Psoas muscle (tissue), 8 donors: ENCODE results near the gene SLC44A1. TPM values are rescaled to one million over a fixed set of nuclear protein-coding genes. Genes with fewer than 3 reads are reported as not detected.
A peak's percentile ranks its signal among the peaks of the same experiment; 100 is the strongest.

Experiments
- ATAC-seq, 4 donors: fragments of 200-7000 bp; cut with Tn5 transposase; one replicate each; pipeline ENCODE4 v1.9.1; 2020; ENCODE audit warnings: moderate library complexity in 3 of 4, mild to moderate bottlenecking in 2 of 4
- DNase-seq, 2 donors: peaks; one replicate each; pipeline ENCODE4 v3.0.0-alpha.2; 2020
- H3K27ac ChIP-seq: fragments of 200-600 bp; one replicate; pipeline ENCODE4 v1.8.0; 2022
- H3K27me3 ChIP-seq, 3 donors: fragments of 200-600 bp in 1 of 3; one replicate each; pipeline versions ENCODE4 v1.6.1 to v1.8.0; 2013 to 2022; ENCODE audit warnings: low read length in 2 of 3, mild to moderate bottlenecking in 2 of 3, moderate library complexity in 1 of 3; ENCODE audit not compliant: insufficient read depth in 3 of 3
- H3K36me3 ChIP-seq, 2 donors: fragments of 200-600 bp in 1 of 2; one replicate each; pipeline versions ENCODE4 v1.6.1 to v1.8.0; 2013 to 2022; ENCODE audit warnings: low read depth in 1 of 2, mild to moderate bottlenecking in 1 of 2, moderate library complexity in 1 of 2; ENCODE audit not compliant: insufficient read depth in 1 of 2
- H3K4me1 ChIP-seq: fragments of 200-600 bp; one replicate; pipeline ENCODE4 v1.8.0; 2022
- H3K4me3 ChIP-seq: fragments of 200-600 bp; one replicate; pipeline ENCODE4 v1.8.0; 2022; ENCODE audit warnings: mild to moderate bottlenecking
- H3K9me3 ChIP-seq: fragments of 200-600 bp; one replicate; pipeline ENCODE4 v1.8.0; 2022
- WGBS, 3 donors: extraction: QIAGEN DNeasy Blood & Tissue Kit; methylation state at CpG; one replicate each; pipeline versions ENCODE4 v1.1.6 to v1.1.7; 2013; 5-methylcytosine and 5-hydroxymethylcytosine counted together
- intact Hi-C, 2 donors: fragments of 100-400 bp; cut with DNase I; formaldehyde crosslinking; loops; one replicate each; pipeline versions ENCODE4 v1.11.0 to v1.14.2; 2022
- polyA plus RNA-seq, 3 donors: library from polyadenylated mRNA; stranded (reverse); fragments of 200-250 nt; gene quantifications; one replicate each; pipeline ENCODE4 v1.2.3, GENCODE V29; 2013
- total RNA-seq, 4 donors: library from RNA; stranded (reverse); fragmentation: NEBNext Ultra II Directional in 2 of 4; extraction: Animal tissue kit (Norgen Biotek cat#: 25700) in 2 of 4; gene quantifications; one replicate each; pipeline versions ENCODE4 v1.2.1 to v1.2.4, GENCODE V29; 2021 to 2023
- TF ChIP-seq, protein P1 (sequence below): fragments of 200-600 bp; IDR thresholded peaks from one replicate; pipeline ENCODE4 v1.8.0; 2022; ENCODE audit warnings: antibody characterized with exemption
- donor health status: healthy with polysubstance abuse.
- donor health status: DM: no; HTN: no; CAD: no; lungs with moderate emphysema.
- donor health status: Bipolar disorder and iron deficiency.
- donor health status: healthy.
- donor health status: DM: yes; HTN: yes; CAD: no.
- donor health status: DM: no; HTN: no; CAD: no.
- donor health status: DM: no; HTN: no; CAD: no.
- donor health status: DM: yes; HTN: yes; CAD: no.

SLC44A1 gene
- total and polyA plus RNA-seq, 7 donors = 3.3 to 18.9 (median 7.0) TPM

DNA sequence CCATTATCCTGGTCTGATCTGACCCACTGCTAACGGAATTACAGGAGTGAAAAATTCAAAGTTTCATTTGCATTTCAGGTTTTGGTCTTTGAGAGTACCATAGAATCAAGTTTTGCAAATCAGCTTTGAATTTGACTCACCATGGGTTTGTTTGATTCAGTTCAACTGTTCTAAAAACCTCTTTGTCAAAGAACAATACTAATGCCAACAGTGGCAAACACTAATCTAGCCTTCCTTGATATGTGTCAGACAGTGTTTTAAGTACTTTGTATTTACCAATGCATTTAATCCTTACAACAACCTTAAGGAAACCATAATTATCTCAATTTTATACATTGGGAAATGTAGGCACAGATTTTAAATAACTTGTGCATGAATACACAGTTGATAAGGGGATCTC, 193.3 kb downstream of the SLC44A1 start:
- Histone ChIP-seq H3K36me3 (no peaks in the 10 kb centered on the region), H3K4me3 (no peak overlapping the region), H3K4me1 (peaks cover 51% of the 10 kb centered on the region), H3K27me3 (no peaks in the 10 kb centered on the region), H3K9me3 (no peaks in the 10 kb centered on the region), H3K27ac (peak overlapping the region; percentile 96)
- ATAC-seq (no peak), DNase-seq (no peak)
- TF ChIP-seq, protein P1, sequence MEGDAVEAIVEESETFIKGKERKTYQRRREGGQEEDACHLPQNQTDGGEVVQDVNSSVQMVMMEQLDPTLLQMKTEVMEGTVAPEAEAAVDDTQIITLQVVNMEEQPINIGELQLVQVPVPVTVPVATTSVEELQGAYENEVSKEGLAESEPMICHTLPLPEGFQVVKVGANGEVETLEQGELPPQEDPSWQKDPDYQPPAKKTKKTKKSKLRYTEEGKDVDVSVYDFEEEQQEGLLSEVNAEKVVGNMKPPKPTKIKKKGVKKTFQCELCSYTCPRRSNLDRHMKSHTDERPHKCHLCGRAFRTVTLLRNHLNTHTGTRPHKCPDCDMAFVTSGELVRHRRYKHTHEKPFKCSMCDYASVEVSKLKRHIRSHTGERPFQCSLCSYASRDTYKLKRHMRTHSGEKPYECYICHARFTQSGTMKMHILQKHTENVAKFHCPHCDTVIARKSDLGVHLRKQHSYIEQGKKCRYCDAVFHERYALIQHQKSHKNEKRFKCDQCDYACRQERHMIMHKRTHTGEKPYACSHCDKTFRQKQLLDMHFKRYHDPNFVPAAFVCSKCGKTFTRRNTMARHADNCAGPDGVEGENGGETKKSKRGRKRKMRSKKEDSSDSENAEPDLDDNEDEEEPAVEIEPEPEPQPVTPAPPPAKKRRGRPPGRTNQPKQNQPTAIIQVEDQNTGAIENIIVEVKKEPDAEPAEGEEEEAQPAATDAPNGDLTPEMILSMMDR = no peak
- WGBS, 3 donors = 76 to 90% (median 86%) methylated on average over 1 of the region's 1 CpG
- intact Hi-C loops = loop anchor here in 1 of 2 donors (2.0 kb wide), 1 partner anchor 21 kb away; no protein-coding TSS in a partner anchor

DNA sequence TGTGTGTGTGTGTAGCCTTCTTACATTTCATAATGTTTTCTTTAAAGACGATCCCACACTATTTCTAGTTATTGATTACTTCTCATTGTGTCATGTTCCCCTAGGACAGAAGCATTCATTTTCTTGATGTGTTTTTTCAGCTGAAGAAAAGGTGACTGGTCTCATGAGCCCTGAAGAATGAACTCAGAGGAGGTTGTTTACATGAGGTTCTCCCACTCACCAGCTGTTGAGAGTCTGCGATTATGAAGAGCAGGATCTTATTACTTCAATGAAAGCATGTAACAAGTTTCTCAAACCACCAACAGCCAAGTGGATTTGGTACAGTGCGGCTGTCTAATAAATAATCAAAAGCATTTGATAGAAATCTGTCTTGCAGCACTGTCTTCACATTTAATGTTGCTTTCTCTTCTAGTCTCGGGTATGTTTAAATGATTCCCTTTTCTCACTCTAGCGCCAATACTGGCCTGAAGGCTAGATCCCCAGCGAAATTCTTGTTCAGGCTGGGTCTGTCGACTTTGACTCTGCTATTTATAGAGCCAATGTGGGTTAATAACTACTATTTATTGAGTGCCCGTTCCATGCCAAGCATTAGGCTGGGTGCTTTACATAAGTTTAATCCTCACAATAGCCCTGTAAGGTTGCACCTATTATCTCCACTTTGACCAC, 193.8 kb downstream of the SLC44A1 start:
- 25 to 27% (median 26%) methylated on average over 8 of the region's 8 CpGs for WGBS, 3 donors
- TF ChIP-seq, protein P1 = no peak
- Histone ChIP-seq H3K4me3 (peak overlapping the region; percentile 43), H3K4me1 (peaks cover 53% of the 10 kb centered on the region), H3K27ac (peak overlapping the region; percentile 96), H3K27me3 (no peaks in the 10 kb centered on the region), H3K36me3 (no peaks in the 10 kb centered on the region), H3K9me3 (no peaks in the 10 kb centered on the region)
- ATAC-seq (peak in 3 of 4 donors; percentile 41 to 69 (median 68)), DNase-seq (no peak)
- intact Hi-C loops = no loop called here

DNA sequence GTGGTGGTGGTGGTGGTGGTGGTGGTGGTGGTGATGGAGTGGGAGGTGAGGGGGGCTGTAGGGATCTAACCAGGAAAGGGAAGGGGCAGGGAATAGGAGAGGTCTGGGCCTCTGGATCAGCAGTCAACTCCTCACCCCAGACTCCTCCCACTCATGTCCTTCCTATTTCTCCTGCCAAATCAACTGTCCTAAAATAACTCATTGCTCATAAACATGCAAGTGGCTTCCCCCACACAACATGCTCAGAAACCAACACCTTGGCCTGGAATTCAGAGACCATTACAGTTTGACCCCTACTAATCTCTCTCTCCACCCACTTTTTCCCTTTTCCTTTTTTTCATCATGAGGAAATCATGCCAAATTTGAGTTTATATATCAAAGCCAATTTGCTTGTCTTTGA, 195.0 kb downstream of the SLC44A1 start:
- Histone ChIP-seq H3K4me1 (peaks cover 65% of the 10 kb centered on the region), H3K27me3 (no peaks in the 10 kb centered on the region), H3K36me3 (no peaks in the 10 kb centered on the region), H3K27ac (peak overlapping the region; percentile 89), H3K9me3 (no peaks in the 10 kb centered on the region), H3K4me3 (no peak overlapping the region)
- intact Hi-C loops = no loop called here
- DNase-seq = no peak
- TF ChIP-seq, protein P1 = no peak
- ATAC-seq = peak; percentile 78 to 84 (median 82)

DNA sequence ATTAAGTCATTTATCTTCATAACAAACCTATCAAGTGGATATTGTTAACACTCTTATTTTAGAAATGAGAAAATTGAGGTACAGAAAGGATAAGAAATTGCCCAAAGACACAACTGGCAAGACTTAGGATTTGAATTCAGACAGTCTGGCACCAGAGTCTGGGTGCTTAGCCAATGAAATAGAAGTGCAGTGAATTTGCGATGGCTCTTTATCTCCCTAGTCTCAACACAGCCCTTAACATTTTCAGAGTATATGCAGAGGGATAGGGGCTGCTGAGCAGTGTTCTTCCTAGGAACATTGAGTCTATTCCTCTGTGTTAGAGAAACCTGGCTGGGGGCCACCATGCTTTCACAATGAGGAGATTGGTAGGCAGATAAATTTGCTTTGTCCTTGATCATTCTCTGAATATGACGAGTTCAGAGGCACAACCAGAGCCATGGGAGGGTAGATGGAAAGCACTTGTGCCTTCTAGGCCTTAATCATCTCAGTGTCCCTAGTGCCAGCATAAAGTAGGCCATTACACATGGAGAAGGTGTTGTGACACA, 197.2 kb downstream of the SLC44A1 start:
- intact Hi-C loops = loop anchor here in 1 of 2 donors (10.0 kb wide), 1 partner anchor 253 kb away; the partner anchor contains the start of gene TMEM38B
- no peaks in the 10 kb centered on the region for H3K36me3 ChIP-seq
- 28 to 51% (median 28%) methylated on average over 2 of the region's 2 CpGs for WGBS, 3 donors
- ATAC-seq (peak in 2 of 4 donors; percentile 18 to 23), DNase-seq (peak; percentile 62 to 63)
- H3K27ac ChIP-seq = peak overlapping the region; percentile 89
- peaks cover 79% of the 10 kb centered on the region for H3K4me1 ChIP-seq
- TF ChIP-seq, protein P1 = no peak
- no peak overlapping the region for H3K4me3 ChIP-seq
- H3K27me3 ChIP-seq = no peaks in the 10 kb centered on the region
- H3K9me3 ChIP-seq = no peaks in the 10 kb centered on the region
